ENCODE measurements around the gene KIF6. TPM values are rescaled to one million over a fixed set of nuclear protein-coding genes. Genes with fewer than 3 reads are reported as not detected.

The KIF6 gene
- total and polyA plus RNA-seq, 2 of the 8 experiments (the other 6 are each of a cell fraction or from before 2014, with no cell fraction given): 0.53 to 0.65 TPM

- H2BK15ac ChIP-seq (ENCODE audit: low read length): no peak overlapping the region
- H3K36me3 ChIP-seq (ENCODE audit: control insufficient read depth in 2 of 4, insufficient read depth in 4 of 4, low read length in 3 of 4): no peaks in the 10 kb centered on the region
- H3K79me1 ChIP-seq (ENCODE audit: low read depth, low read length): no peaks in the 10 kb centered on the region
- no peak overlapping the region for H3K18ac ChIP-seq (ENCODE audit: extremely low read depth, low read length)
- H2AFZ ChIP-seq (ENCODE audit: low read length): peak overlapping the region; percentile 67; the same call in 1 of the 2 replicates
- DNase-seq (ENCODE audit: low read depth in 1 of 2, low spot score in 2 of 2) (no peak), FAIRE-seq (no peak)
- H3K9ac ChIP-seq (replicated peaks in 1 of 4; ENCODE audit: extremely low read depth in 1 of 4, low read depth in 3 of 4, low read length in 3 of 4): no peak overlapping the region
- no peaks in the 10 kb centered on the region for H3K79me2 ChIP-seq (ENCODE audit: control insufficient read depth in 1 of 2, insufficient read depth in 2 of 2, low read length in 2 of 2)
- no peak overlapping the region for H2BK12ac ChIP-seq (ENCODE audit: low read depth, low read length)
- 100% methylated on average over 1 of the region's 1 CpG; no CpG with 5 or more reads in 1 of the 2 experiments for WGBS, 2 experiments (ENCODE audit: extremely low coverage in 1 of 2, insufficient coverage in 1 of 2, insufficient read length in 1 of 2, insufficient replicate concordance in 2 of 2, low coverage in 1 of 2, low lambda C conversion rate in 2 of 2, missing lambda C conversion rate in 1 of 2)
- no peak overlapping the region for H3K27ac ChIP-seq (ENCODE audit: low read depth, low read length)
- CTCF ChIA-PET (ENCODE audit: partially characterized antibody): interaction anchor here (0.6 to 1.1 kb wide), 3 partner anchors 10 to 751 kb away, joined by 3 to 4 read pairs (median 4); no protein-coding TSS in a partner anchor
- no peak overlapping the region for H3K23ac ChIP-seq (ENCODE audit: insufficient read length)
- no peak overlapping the region for H3K56ac ChIP-seq (replicated peaks; ENCODE audit: insufficient read length, low read depth, low read length)
- H4K91ac ChIP-seq (replicated peaks; ENCODE audit: insufficient read length, low read length): no peak overlapping the region
- POLR2A ChIA-PET (ENCODE audit: partially characterized antibody): no interaction called here
- H3K23me2 ChIP-seq (ENCODE audit: low read depth, low read length): no peaks in the 10 kb centered on the region
- no peak overlapping the region for H3K4me3 ChIP-seq (ENCODE audit: extremely low read depth in 1 of 4, insufficient read depth in 2 of 4, low read depth in 3 of 4, low read length in 4 of 4)
- no peaks in the 10 kb centered on the region for H3K9me3 ChIP-seq (ENCODE audit: insufficient read depth in 2 of 2, low read depth in 1 of 2, low read length in 1 of 2)
- no peak overlapping the region for H2BK5ac ChIP-seq (ENCODE audit: low read depth, low read length)
- H3K4ac ChIP-seq (replicated peaks; ENCODE audit: insufficient read length, low read depth, low read length): no peak overlapping the region
- H3K27me3 ChIP-seq (replicated peaks in 1 of 4; ENCODE audit: control insufficient read depth in 3 of 4, extremely low read depth in 1 of 4, insufficient read depth in 3 of 4, low read length in 3 of 4): peaks cover 0 to 1% (median 0%) of the 10 kb centered on the region in 4 experiments; a peak in 1 of 7 replicates
- no peak overlapping the region for H2AK5ac ChIP-seq (ENCODE audit: low read depth, low read length)
- no peak overlapping the region for H2BK120ac ChIP-seq (replicated peaks; ENCODE audit: low read depth, low read length)
- H3K14ac ChIP-seq (ENCODE audit: insufficient read length): no peak overlapping the region
- H4K20me1 ChIP-seq (replicated peaks in 1 of 2; ENCODE audit: control insufficient read depth in 1 of 2, insufficient read depth in 2 of 2, low read length in 2 of 2): no peaks in the 10 kb centered on the region
- H3K4me1 ChIP-seq (replicated peaks in 1 of 4; ENCODE audit: control insufficient read depth in 3 of 4, insufficient read depth in 4 of 4, low read length in 3 of 4): no peaks in the 10 kb centered on the region
- H4K8ac ChIP-seq (ENCODE audit: extremely low read depth, insufficient read depth, low read length): no peak overlapping the region
- H3K4me2 ChIP-seq (ENCODE audit: insufficient read depth in 1 of 2, low read depth in 2 of 2, low read length in 2 of 2): no peak overlapping the region
- H4K5ac ChIP-seq (ENCODE audit: insufficient read length, low read depth, low read length): no peak overlapping the region
- H2BK20ac ChIP-seq (ENCODE audit: low read length): no peak overlapping the region
- no peak for TF ChIP-seq JUN (IDR thresholded peaks at IDR 0.05; ENCODE audit: low read depth, low read length)
- TF ChIP-seq GABPA (IDR thresholded peaks at IDR 0.05; ENCODE audit: borderline replicate concordance, insufficient read depth, low read length): no peak
- TF ChIP-seq BACH1 (IDR thresholded peaks at IDR 0.05; ENCODE audit: low read length): no peak
These were observed 249.1 kb downstream of the KIF6 start for GRCh38 chr6:39476151-39476550.

All from H1 (cell line).